ENCODE results near the gene WDR19. TPM values are rescaled to one million over a fixed set of nuclear protein-coding genes. Genes with fewer than 3 reads are reported as not detected.
"Not testable (repeated sequence)": the region's sequence is repeated elsewhere in the genome, so short reads cannot be mapped to it uniquely, and the experiment has no call there.

The WDR19 gene
- total RNA-seq, 1 donor from 2014 or later = 86.3 TPM

- Mint-ChIP-seq H3K27ac (no peak overlapping the region), H3K4me3 (no peak overlapping the region), H3K4me1 (no peaks in the 10 kb centered on the region), H3K9me3 (no peaks in the 10 kb centered on the region), H3K36me3 (peaks cover 41% of the 10 kb centered on the region), H3K27me3 (ENCODE audit: insufficient read depth, low read depth) (no peaks in the 10 kb centered on the region)
- Histone ChIP-seq H3K36me3 (peaks cover 9% of the 10 kb centered on the region), H3K79me2 (ENCODE audit: low read depth) (no peaks in the 10 kb centered on the region), H3K4me3 (no peak overlapping the region), H3K9ac (no peak overlapping the region), H3K4me1 (no peaks in the 10 kb centered on the region), H3K4me2 (no peak overlapping the region), H2AFZ (replicated peaks) (no peak overlapping the region), H4K20me1 (ENCODE audit: low read depth) (no peaks in the 10 kb centered on the region), H3K27me3 (no peaks in the 10 kb centered on the region), H3K27ac (no peak overlapping the region), H3F3A (ENCODE audit: low read depth) (no peaks in the 10 kb centered on the region), H3K9me3 (ENCODE audit: low read depth) (no peaks in the 10 kb centered on the region)
- no peak for DNase-seq (ENCODE audit: low spot score)
- no peak for TF ChIP-seq EZH2phosphoT487 (IDR thresholded peaks at IDR 0.05)
- TF ChIP-seq CTCF (IDR thresholded peaks at IDR 0.05) = no peak
- no peak for TF ChIP-seq EZH2 (IDR thresholded peaks at IDR 0.05)
Observed at GRCh38 chr4:39286263-39286662, 103.9 kb downstream of the WDR19 start.

- no peak overlapping the region for H3K27ac ChIP-seq
- no peaks in the 10 kb centered on the region for H3K9me3 Mint-ChIP-seq
- no peak overlapping the region for H3K4me3 ChIP-seq
- no peak overlapping the region for H3K27ac Mint-ChIP-seq
- H3K27me3 ChIP-seq = no peaks in the 10 kb centered on the region
- H3K9me3 ChIP-seq (ENCODE audit: low read depth) = no peaks in the 10 kb centered on the region
- H3K9ac ChIP-seq = no peak overlapping the region
- H3K79me2 ChIP-seq (ENCODE audit: low read depth) = no peaks in the 10 kb centered on the region
- H3F3A ChIP-seq (ENCODE audit: low read depth) = no peaks in the 10 kb centered on the region
- H3K27me3 Mint-ChIP-seq (ENCODE audit: insufficient read depth, low read depth) = no peaks in the 10 kb centered on the region
- no peak for TF ChIP-seq EZH2phosphoT487 (IDR thresholded peaks at IDR 0.05)
- TF ChIP-seq CTCF (IDR thresholded peaks at IDR 0.05) = no peak
- TF ChIP-seq EZH2 (IDR thresholded peaks at IDR 0.05) = no peak
- no peaks in the 10 kb centered on the region for H3K4me1 Mint-ChIP-seq
- DNase-seq (ENCODE audit: low spot score) = no peak
- H3K36me3 ChIP-seq = peaks cover 10% of the 10 kb centered on the region
- no peak overlapping the region for H3K4me3 Mint-ChIP-seq
- H3K4me1 ChIP-seq = no peaks in the 10 kb centered on the region
- H4K20me1 ChIP-seq (ENCODE audit: low read depth) = no peaks in the 10 kb centered on the region
- peaks cover 43% of the 10 kb centered on the region for H3K36me3 Mint-ChIP-seq
- H3K4me2 ChIP-seq = no peak overlapping the region
- no peak overlapping the region for H2AFZ ChIP-seq (replicated peaks)
Observed at GRCh38 chr4:39287223-39287622, 104.9 kb downstream of the WDR19 start.

GRCh38 chr4:39291686-39292085 is 109.4 kb downstream of the WDR19 start:
- H3K9me3 Mint-ChIP-seq = no peaks in the 10 kb centered on the region
- peaks cover 44% of the 10 kb centered on the region for H3K36me3 Mint-ChIP-seq
- H3K9me3 ChIP-seq (ENCODE audit: low read depth) = no peaks in the 10 kb centered on the region

DNA sequence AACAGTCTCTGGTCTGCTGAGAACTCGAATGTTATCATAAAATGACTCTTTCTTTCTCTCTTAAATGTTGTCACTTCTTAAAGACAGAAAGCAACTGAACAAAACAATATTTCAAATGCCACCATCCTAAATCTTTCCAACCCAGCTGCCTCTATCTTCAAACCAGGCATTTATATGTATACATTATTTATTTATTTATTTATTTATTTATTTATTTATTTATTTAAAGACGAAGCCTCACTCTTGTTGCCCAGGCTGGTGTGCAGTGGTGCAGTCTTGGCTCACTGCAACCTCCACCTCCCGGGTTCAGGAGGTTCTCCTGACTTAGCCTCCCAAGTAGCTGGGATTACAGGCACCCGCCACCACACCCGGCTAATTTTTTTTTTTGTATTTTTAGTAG is 110.1 kb downstream of the WDR19 start:
- H3K27me3 Mint-ChIP-seq (ENCODE audit: insufficient read depth, low read depth); H3F3A ChIP-seq (ENCODE audit: low read depth); H3K4me3 ChIP-seq; H3K9me3 ChIP-seq (ENCODE audit: low read depth); H4K20me1 ChIP-seq (ENCODE audit: low read depth); H3K4me2 ChIP-seq; H3K9me3 Mint-ChIP-seq; DNase-seq (ENCODE audit: low spot score); H3K4me1 ChIP-seq; H3K4me3 Mint-ChIP-seq; H3K27me3 ChIP-seq; H3K79me2 ChIP-seq (ENCODE audit: low read depth); H2AFZ ChIP-seq (replicated peaks); H3K27ac Mint-ChIP-seq; H3K4me1 Mint-ChIP-seq; H3K9ac ChIP-seq; H3K27ac ChIP-seq: not testable (repeated sequence)
- H3K36me3 ChIP-seq = peaks cover 14% of the 10 kb centered on the region
- peaks cover 42% of the 10 kb centered on the region for H3K36me3 Mint-ChIP-seq

More at GRCh38 chr4:39291686-39292085, 109.4 kb downstream of the WDR19 start:
- Histone ChIP-seq H3K36me3 (peaks cover 14% of the 10 kb centered on the region), H3K27ac (no peak overlapping the region), H3K27me3 (no peaks in the 10 kb centered on the region), H3K4me2 (no peak overlapping the region), H3K4me1 (no peaks in the 10 kb centered on the region), H3K79me2 (ENCODE audit: low read depth) (no peaks in the 10 kb centered on the region), H3F3A (ENCODE audit: low read depth) (no peaks in the 10 kb centered on the region), H3K9ac (no peak overlapping the region), H3K4me3 (no peak overlapping the region), H4K20me1 (ENCODE audit: low read depth) (no peaks in the 10 kb centered on the region), H2AFZ (replicated peaks) (no peak overlapping the region)
- no peak for TF ChIP-seq EZH2 (IDR thresholded peaks at IDR 0.05)
- Mint-ChIP-seq H3K4me3 (no peak overlapping the region), H3K27ac (no peak overlapping the region), H3K4me1 (no peaks in the 10 kb centered on the region), H3K27me3 (ENCODE audit: insufficient read depth, low read depth) (no peaks in the 10 kb centered on the region)
- DNase-seq (ENCODE audit: low spot score) = no peak

Measured in neural progenitor cell (in vitro differentiated cells).